GM19468 (cell line): ENCODE data around the gene PFKFB4.
"Not testable (repeated sequence)": the region's sequence is repeated elsewhere in the genome, so short reads cannot be mapped to it uniquely, and the experiment has no call there.

Experiments
- ATAC-seq: cut with Tn5 transposase; IDR thresholded peaks from one replicate; pipeline ENCODE4 v1.9.1; 2021; ENCODE audit warnings: mild to moderate bottlenecking, moderate library complexity, moderate number of reproducible peaks; ENCODE audit not compliant: unreplicated experiment; ENCODE audit errors: extremely low read depth

Gene PFKFB4

GRCh38 chr3:48504051-48504946 lies 52.3 kb downstream of the PFKFB4 start, which contains the start of gene SHISA5:
Gene SHISA5 (minus strand): TSS chr3:48504174. CDS start chr3:48504094, 80 bp downstream.
- ATAC-seq = no peak

- no peak for ATAC-seq
Measured at GRCh38 chr3:48503401-48504050, 53.1 kb downstream of the PFKFB4 start.

GRCh38 chr3:48502728-48503168 lies 53.9 kb downstream of the PFKFB4 start:
- ATAC-seq = no peak

GRCh38 chr3:48502121-48502520 lies 54.5 kb downstream of the PFKFB4 start:
- ATAC-seq = no peak

GRCh38 chr3:48501196-48501595 lies 55.4 kb downstream of the PFKFB4 start:
- ATAC-seq = no peak

- no peak for ATAC-seq
Measured at GRCh38 chr3:48500656-48501055, 55.9 kb downstream of the PFKFB4 start.

GRCh38 chr3:48493203-48493501 lies 63.5 kb downstream of the PFKFB4 start:
- no peak for ATAC-seq

GRCh38 chr3:48492461-48493202 lies 64.0 kb downstream of the PFKFB4 start:
- no peak for ATAC-seq

- no peak for ATAC-seq
Measured at GRCh38 chr3:48486952-48487351, 69.7 kb downstream of the PFKFB4 start.

- ATAC-seq = not testable (repeated sequence)
Measured at GRCh38 chr3:48482822-48483221, 73.8 kb downstream of the PFKFB4 start.

GRCh38 chr3:48480891-48481290 lies 75.7 kb downstream of the PFKFB4 start:
- not testable (repeated sequence) for ATAC-seq

GRCh38 chr3:48478626-48479555 lies 77.7 kb downstream of the PFKFB4 start:
- no peak for ATAC-seq

- ATAC-seq = no peak
Measured at GRCh38 chr3:48477959-48478520, 78.6 kb downstream of the PFKFB4 start.

- no peak for ATAC-seq
Measured at GRCh38 chr3:48476426-48477053, 80.1 kb downstream of the PFKFB4 start.

- no peak for ATAC-seq
Measured at GRCh38 chr3:48475188-48475587, 81.4 kb downstream of the PFKFB4 start.

- no peak for ATAC-seq
Measured at GRCh38 chr3:48474619-48475018, 82.0 kb downstream of the PFKFB4 start.

GRCh38 chr3:48474031-48474430 lies 82.6 kb downstream of the PFKFB4 start:
- not testable (repeated sequence) for ATAC-seq

- ATAC-seq = no peak
Measured at GRCh38 chr3:48473617-48473952, 83.0 kb downstream of the PFKFB4 start.
